GM19397 (cell line): ENCODE data around the gene ATPAF1.

Experiments used
- ATAC-seq: cut with Tn5 transposase; IDR thresholded peaks from one replicate; pipeline ENCODE4 v1.9.1; 2021; ENCODE audit warnings: mild to moderate bottlenecking, moderate library complexity; ENCODE audit not compliant: unreplicated experiment

ATPAF1 gene

DNA sequence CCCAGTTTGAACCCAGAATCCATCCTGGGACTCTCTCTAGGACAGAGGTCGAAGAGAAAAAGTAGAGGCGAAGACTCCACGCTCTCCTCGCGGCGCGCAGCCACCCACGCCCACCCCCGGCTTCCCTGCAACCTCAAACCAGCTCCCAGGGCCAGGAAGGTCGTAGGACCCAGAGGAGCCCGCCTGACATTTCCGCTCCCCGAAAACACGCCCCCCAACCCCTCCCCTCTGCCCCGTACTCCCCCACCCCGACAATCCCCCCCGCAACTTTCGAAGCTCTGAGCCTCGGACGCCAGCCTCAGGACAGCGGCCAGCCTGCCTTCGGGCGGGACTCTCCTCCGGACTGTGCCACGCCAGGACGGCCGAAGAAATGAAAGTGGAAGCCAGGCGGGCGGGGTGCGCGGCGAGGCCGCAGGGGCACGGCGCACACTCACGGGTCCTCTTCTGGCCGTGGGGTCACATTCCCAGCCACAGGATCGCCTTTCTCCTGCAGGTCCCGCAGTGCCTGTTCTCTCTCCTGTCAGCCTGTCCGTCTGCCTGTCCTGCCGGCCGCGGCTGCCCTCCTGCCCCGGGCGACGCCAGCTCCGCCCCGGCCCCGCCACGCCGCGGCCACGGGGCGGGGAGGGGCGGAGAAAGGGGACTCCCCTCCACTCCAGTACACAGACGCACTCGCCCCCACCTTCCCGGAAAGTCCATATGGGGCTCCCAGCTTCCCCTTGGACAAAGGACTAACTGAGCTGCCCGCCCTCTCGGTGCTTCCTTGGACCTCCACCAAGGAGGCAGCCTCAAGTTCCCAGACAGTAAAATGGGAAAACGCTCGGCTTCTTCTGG lies 51.7 kb downstream of the ATPAF1 start, which contains the start of gene MOB3C:
TSS of gene MOB3C (minus strand) at position 535 of the 831 bp plus-strand sequence. CDS start 3,490 bp downstream, outside the sequence.
- peak; percentile 72 for ATAC-seq

DNA sequence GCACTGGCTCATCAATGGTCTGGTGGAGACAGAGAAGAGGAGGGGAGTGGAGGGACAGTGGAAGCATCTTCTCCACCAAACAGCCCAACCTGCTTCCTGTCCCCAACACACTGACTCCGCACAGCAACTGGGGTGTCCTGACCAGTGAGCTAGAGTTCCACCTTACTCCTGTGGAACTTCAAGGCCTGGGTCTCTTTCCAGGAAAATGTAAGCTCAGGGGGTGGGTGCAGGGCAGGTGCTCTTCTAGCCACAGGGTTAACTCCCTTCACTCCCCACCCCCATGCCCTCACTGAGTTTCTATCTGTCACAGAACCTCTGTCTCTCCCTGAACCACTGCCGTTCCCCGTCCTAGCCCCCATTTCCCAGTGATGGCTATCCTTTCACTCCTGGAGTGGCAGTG lies 52.4 kb downstream of the ATPAF1 start:
- peak; percentile 6 for ATAC-seq

DNA sequence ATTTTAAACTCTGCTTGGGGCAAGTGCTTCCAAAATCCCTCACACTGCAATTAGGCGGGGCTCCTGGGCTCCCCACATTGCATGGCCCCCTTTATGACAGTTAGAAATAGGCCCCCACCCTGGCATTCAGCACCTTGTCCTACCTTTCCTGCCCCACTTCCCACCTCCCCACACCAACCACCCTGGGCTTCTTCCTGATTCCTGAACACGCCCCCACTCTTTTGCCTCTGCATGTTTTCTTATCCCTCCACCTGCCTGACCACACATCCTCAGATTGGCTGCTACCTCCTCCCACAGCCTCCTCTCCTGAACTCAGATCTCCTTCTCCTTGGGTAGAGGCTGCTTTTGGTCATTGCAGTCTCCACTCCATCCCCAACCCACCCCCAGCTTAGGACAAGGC lies 53.1 kb downstream of the ATPAF1 start:
- ATAC-seq: no peak

DNA sequence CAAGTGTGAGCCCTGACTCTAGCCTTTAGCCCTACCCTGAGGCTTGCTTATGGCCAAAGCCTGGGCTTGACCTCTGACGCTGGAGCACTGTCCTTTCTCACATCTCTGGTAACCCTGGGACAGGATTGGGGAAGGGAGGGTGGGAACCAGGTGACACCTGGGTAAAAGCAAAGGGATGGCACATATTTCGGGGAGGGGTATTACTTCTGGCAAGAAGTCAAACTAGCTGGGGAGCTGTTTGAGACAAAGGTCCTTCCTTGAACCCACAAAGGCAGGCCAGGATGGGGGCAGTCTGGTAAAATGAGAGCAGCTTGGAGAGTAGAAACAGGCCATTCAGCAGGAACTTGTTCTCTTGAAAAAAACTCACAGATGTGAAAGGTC lies 53.6 kb downstream of the ATPAF1 start:
- no peak for ATAC-seq

DNA sequence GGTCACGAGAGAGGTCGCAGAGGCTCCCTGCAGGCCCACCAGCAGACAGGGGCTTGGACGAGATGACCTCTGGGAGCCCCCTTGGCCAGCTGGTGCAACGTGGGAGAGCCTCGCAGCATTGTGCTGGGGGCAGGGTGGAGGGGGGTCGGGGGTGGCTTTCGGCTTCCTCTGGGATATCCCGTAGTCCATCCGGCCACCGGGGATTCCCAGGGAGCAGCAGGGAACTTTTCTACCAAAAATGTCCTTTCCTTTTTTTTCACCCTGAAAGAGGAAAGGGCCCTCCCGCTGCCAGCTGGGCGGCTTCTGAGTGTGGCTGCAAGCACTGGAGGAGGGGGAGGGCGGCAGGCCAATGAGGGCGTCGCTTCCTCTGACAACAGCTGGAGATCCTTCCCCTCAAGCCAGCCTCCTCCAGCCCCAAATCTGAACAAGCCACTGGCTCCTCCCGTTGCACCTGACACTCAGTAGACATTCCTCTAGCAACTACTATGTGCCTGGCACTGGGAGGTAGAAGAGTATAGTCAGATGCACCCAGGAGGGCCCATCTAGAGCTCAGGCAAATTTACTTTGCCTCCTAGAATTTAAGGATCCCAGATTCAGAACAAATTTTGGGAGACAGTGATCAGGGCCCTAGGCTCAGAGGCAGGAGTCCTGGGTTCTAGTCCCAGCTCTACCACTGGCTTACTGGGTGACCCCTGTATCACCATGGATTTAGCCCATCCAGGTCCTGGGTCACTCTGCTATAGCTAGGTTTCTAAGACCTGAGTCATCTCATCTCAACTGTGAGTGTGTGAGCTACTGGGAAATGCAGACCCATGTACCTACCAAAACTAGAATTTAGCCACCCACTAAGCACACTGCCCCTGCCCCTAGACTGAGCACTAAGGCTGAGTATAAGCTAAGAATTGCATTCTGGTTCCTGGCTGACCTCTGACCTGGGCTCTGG lies 54.2 kb downstream of the ATPAF1 start:
- ATAC-seq: peak; percentile 44

DNA sequence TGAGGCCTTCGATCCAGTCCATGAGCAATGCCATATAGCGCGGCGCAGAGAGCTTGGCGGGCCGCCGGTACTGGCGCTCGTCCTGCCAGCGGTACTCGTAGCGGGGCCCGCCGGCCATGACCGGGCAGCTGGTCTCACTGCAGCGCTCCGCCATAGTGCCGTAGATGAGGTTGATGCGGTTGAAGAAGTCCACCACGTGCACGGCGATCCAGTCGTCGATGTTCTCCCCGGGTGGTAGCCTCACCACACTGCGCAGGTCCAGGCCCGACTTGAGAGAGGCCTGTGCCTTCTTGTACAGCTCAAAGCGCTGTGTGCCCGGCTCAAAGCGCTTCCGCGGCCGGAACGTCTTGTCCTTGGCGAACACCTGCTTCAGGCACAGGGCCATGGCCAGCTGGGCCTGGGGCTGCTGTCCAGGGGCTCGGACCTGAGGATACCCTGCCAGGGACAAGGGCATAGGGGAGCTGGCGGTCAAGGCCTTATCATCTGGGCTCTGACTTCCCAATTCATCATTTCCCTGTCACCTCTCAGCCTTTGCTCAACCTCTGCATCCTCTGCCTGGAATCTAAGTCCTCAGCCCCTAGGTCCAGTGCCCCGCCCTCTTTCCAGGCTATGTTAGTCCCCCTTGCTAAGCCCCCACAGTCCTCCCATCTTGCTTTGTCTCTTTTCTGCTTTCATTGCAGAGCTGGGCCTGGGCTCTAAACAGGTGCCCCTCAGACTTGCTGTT lies 55.1 kb downstream of the ATPAF1 start:
- ATAC-seq: no peak

DNA sequence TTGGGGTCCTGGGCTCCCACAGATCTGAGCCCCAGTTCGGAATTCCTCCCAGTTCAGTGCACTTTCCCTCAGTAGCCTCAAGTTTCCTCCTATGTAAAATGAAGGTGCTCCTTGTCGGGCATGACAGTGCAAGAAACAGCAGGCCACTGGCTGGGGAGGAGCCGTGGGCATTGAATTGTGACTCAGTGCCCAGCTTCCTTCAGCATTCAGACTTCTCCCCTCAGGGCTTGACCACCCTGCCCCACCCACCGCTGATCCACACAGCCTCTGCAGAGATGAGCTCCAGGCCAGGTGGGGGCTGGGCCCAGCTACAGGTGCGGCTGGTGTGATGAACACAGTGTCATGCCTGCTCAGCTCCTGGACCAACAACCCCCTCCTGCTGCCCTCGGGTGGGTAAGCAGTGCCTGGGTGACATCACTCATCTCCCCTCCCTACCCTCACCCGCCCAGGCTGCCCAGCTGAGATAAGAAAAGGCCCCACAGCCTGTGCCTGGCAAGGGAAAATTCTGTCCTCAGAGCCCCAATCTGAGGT lies 56.4 kb downstream of the ATPAF1 start:
- no peak for ATAC-seq

DNA sequence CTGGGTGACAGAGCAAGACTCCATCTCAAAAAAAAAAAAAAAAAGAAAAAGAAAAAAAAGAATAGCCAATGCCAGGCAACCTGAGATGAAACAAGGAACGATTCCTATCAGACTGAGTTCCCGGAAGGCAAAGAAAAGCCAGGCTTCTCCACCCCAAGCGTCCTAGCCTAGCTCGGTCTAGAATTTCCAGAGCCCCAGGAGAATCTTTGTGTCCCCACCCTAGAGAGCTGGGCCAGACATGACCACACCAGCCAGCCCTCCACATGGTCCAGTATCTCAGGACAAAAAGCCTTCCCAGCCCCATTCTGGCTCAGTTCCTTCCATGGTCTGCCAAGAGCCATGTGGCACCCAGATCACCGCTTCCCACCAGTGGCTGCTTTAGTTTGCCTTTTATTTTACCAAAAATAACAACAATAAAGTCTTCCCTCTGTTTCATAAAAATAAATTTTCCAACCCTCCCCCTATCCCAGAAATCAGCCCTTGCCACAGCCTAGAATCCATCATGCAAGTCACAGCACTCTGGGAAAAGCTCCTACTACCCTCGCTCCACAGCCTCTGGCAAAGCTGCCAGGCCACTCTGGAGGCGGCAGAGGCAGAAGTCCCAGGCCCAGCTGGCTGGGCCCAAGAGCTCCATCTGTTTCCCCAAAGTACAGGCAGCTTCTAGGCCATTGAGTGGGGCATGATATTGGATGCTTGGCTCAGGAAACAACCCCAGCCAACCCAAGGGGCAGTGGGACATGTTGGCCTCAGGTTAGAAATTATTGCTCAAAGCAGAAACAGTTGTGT lies 60.6 kb downstream of the ATPAF1 start:
- no peak for ATAC-seq

DNA sequence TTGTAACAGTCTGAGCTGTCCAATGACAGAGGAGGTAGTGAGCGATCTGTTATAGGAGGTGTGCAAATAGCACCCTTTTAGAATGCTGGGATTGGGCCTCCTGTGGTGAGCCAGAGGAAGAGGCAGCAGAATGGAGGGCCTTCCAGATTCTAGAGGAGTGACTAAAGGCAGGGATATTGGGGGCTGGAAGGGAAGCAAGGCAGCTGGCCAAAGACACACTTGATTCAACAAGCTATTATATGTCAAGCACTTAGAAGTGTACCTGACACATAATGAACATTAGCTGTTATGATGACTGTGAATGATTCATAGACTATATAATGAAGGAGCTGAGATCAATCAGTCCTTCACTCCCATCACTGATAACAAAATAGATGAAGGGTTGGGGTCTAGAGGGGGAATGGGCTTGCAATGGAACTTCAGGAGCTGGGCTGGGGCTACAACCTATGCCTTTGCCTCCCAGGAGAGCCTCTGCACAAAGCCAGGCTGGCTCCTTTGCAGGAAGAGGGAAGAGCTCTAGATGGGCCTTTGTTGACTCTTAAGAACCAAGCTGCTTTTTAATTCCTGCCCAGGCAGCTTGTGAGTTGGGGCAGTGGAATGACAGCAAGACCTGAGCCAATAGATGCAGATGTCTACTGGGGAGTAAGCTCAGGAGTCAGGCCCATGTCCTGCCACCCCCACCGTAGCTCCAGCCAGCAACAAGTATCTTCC lies 61.8 kb downstream of the ATPAF1 start:
- ATAC-seq: no peak

DNA sequence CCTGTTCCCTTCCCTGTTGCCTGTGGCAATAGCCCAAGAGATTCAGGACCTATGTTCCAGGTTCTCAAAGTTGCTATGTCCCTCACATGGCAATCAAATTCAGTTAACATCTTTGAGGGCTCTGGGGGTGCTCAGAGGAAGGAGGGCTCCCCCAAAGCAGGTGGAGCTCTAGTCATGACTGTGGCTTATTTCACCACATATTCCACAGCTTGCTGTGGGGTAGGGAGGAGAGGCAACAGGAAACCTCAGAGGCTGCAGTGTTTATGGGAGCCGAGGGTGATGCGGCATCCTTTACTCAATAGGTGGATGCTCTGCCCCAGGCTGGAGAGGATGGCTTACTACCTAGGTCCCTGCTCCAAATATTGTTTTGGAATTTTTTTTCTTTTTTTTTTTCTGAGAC lies 62.9 kb downstream of the ATPAF1 start:
- ATAC-seq: no peak

DNA sequence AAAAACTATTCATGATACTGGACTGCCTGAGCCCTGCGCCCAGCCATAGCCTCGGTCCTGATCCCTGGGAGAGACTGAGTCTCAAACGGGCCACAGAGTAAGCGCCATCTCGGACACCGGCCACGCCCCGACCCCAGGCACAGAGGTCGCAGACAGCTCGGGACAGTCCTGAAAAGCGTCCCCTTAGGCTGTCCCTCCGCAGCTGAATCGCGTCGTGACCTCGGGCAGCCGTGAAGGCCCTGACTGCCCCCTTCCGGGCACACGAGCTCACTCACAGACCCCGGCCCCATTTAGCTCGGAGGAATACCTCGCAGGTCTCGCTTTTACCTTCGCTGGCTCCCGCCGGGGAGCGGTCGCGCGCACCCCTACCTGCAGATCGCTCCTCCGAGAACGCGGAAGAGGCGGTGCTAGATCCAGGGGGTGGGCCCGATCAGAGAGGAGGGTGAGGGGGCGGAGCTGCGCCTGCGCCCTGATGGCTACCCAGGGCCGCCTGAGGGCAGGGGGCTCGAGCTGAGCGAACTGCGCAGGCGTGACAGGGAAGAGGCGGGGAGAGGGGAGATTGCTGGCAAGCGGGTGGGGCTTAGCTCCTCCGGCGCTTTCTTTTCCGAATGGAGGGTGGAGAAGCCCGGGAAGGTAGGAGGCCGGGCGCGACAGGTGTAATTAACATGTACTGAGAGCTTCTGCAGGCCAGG lies 64.2 kb downstream of the ATPAF1 start, which contains the start of gene MKNK1:
TSS of gene MKNK1 (minus strand) at position 411 of the 692 bp plus-strand sequence. CDS start 20,941 bp downstream, outside the sequence.
- ATAC-seq: peak; percentile 97

DNA sequence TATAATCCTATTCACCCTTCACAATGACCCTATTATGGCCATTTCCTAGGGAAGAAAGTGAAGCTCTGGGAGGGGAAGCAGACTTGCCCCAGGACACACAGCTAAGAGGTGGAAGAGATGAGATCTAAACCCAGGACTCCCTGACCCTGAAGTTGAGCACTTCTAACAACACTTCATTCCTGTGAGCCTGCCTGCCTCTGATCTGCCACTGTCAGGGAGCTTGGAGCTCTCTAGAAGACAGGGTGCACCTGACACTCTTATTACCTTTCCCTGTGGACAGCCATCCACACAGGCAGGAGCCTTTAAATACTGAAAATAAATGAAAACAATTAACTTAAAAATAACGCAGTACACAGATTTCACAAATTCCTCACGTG lies 64.7 kb downstream of the ATPAF1 start:
- ATAC-seq: no peak

DNA sequence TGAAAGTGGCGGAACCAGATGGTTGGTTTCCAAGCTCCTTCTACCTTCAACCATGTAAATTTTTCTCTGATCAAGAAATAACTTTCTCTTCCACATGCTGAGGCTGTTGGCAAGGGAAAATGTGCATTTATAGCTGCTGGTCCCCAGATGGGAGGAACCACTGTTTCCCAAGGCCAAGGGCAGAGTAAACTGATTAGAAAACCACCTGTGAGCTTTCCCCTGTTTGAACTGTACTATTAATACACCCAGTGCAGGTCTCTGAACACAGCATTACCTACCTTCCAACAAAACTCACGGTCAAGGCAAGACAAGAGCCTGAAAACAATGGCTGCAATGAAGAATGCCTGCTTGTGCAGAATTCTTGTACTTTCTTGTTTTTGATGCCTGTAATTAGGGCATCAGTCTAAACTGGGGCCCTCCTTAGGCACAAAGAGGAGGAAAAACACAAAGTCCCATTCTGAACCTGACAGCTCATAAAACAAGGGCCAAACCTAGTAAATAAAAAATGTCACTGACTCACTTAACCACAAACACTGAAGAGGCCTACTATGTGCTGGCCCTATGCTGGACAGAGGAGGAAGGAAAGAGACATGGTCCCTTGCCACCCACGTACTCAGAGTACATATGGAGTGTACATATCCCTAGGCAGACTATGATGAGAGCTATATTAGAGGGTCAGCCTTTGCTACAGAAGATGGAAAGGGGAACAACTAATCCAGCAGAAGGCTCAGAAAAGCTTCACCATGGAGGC lies 66.7 kb downstream of the ATPAF1 start:
- no peak for ATAC-seq

DNA sequence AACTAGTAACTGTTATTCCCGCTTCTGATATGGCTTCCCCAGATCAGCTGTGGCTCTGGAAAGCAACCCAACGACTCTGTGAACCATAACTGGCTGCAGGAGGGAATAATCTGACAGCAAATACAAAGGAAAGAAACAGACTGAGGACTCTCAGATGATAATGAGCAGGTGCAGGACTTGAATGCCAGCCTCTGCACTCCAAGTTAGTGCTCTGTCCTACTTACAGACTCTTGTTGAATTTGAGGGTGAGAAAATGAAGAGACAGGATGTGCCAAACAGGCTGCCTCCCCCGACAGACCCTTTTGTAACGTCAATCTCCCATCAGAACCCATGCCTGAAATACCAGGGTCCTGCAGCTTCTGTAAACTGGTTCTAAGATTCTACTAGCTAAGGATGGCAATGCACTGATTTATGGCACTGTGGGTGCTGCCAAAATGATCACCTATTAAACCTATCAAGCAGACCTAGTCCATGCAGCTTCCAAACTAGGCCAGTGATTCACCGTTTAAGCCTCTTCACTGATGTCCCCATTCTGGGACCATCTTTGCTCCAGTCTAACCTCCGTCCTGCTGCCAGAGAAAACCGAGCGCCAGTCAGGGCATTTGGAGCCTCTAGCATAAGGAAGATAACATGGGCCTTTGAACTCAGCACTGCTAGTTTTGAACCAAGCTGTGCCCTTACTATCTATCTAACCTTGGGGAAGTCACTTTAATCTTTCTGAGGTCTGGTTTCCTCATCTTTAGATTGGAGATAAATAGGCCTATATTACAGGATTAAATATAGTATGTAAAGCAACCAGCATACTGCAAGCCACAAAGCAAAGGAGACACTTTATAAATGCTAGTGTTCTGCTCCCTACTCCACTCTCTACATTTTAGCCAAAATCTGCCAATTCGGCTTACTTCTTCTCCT lies 68.8 kb downstream of the ATPAF1 start:
- ATAC-seq: no peak

DNA sequence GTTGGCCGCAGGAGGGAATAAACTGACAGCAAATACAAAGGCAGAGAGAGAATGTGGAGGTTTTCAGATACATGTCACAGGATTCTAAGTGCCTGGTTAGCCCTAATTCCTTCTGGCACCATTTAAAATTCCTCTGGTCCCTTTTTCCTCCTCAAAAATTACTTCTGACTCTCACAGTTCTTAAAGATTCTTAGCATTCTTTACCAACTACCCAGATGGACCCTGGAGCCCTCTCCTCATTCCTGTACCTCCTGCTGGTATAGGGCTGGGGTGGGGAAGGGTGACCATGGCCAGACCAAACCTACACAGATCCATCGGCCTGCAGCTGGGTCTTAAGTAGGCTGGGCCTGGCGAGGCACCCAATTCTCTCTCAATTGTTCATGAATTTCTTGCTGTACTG lies 71.3 kb downstream of the ATPAF1 start:
- no peak for ATAC-seq

DNA sequence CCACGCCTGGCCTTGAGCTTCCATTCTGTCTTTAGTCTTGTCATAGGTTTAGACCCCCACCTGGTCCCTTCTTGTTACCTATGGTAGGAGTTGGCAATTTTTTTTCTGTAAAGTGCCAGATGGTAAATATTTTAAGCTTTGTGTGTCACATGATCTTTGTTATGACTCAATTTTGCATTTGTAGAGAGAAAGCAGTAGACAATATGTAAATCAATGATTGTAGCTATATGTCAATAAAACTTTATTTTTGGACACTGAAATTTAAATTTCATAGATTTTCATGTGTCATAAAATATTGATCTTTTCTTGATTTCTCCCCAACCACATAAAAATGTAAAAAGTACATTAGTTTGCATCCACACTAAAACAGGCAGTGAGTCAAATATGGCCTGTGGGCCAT lies 72.1 kb downstream of the ATPAF1 start:
- ATAC-seq: no peak

DNA sequence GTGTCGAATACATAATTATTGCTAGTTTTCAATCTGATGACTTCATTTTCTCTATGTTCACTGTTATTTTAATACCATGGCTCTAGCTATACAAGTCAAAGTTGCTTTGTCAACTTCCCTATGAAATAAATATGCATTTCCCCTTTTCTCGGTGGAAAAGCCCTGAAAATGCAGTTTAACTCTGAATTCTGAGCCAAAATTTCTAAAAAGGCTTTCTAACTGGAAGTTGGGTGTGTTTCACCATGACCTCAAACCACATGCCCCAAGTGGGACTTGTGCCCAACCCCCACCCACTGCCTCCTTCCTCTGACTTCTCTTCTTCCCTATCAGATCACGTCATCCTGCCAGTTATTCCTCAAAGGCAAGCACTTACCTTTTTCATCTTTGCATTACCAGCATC lies 73.0 kb downstream of the ATPAF1 start:
- ATAC-seq: no peak
